Urinary bladder (tissue), 4 donors: Measurements from ENCODE around the gene MACF1. TPM values are rescaled to one million over a fixed set of nuclear protein-coding genes. Genes with fewer than 3 reads are reported as not detected.

Experiments used
- DNase-seq: peaks from one replicate; pipeline ENCODE4 v3.0.0-alpha.2; 2015; ENCODE audit errors: extremely low spot score
- H3K27ac ChIP-seq: one replicate; pipeline ENCODE4 v1.5.1; 2013; ENCODE audit warnings: low read depth, mild to moderate bottlenecking, moderate library complexity
- H3K36me3 ChIP-seq: one replicate; pipeline ENCODE4 v1.6.1; 2013; ENCODE audit warnings: mild to moderate bottlenecking, moderate library complexity; ENCODE audit not compliant: insufficient read depth
- H3K4me1 ChIP-seq: one replicate; pipeline ENCODE4 v1.6.1; 2013; ENCODE audit warnings: mild to moderate bottlenecking, moderate library complexity; ENCODE audit not compliant: insufficient read depth
- H3K4me3 ChIP-seq: one replicate; pipeline ENCODE4 v1.5.1; 2013; ENCODE audit warnings: low read depth, low read length
- WGBS: extraction: QIAGEN DNeasy Blood & Tissue Kit; methylation state at CpG from one replicate; pipeline ENCODE4 v1.1.7; 2013; 5-methylcytosine and 5-hydroxymethylcytosine counted together
- polyA plus RNA-seq: library from polyadenylated mRNA; stranded (reverse); fragments of 200-250 nt; gene quantifications from one replicate; pipeline ENCODE4 v1.2.3, GENCODE V29; 2013
- total RNA-seq: library from RNA; depleted of rRNA; stranded (reverse); fragments of >200 nt; gene quantifications from one replicate; pipeline ENCODE4 v1.2.3, GENCODE V29; 2014
- donor health status: healthy with polysubstance abuse.
- donor health status: healthy.

Gene MACF1
- total and polyA plus RNA-seq, 2 donors, result 93.0 to 476 TPM

DNA sequence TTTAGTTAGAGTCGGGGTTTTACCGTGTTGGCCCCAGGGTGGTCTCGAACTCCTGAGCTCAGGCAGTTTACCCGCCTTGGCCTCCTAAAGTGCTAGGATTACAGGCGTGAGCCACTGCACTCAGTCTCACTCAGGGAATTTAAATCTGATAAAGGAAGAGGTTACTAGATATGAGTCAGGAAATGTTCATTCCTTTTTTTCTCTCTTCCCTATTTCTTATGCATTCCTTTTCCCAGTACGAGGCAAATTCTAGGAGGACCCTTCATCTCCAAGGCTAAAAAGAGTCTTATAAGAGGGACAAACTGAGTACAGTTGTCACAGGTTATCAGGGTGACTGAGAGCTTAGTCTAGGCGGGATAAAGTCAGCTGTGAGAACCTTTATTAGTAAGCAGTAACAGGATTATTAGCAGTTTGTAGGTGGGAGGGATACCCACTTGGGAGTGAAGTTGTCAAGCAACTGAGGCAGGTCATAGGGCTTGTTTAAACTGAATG lies 9.1 kb downstream of the MACF1 start:
- Histone ChIP-seq H3K36me3 (no peaks in the 10 kb centered on the region), H3K4me3 (no peak overlapping the region), H3K27ac (no peak overlapping the region), H3K4me1 (no peaks in the 10 kb centered on the region)
- DNase-seq, result no peak
- WGBS, result 38% methylated on average over 7 of the region's 7 CpGs

DNA sequence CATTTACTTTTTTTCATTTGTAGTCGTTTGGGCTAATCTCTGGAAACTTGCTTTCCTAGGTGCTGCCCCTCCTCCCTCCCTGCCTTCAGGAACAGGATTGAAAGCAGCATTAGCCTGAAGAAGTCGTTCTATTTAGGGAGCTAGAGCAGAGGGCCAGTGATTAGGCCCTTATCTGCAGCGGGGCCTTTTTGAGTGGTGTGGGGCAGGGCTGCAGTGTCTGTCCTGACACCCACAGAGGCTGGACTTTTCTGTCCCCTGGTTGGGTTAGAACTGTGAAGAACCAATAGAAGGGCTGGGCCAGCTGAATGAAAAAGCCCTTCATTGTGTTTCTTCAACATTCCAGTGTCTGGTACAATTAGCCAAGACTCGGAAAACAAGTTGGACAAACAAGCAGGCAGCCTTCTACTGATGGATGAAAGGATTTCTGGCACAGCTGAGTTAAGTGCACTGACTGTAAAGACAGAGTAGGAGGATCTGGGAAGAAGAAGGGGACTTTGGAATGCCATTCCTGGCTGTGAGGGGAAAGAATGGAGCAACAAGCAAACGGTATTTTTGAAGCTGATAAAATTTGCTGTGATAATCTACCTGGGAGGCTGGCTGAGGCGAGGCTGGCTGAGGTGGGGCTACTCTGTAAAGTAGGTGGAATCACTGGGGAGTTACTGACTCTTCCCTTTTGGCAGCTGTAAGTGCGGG lies 9.7 kb downstream of the MACF1 start:
- Histone ChIP-seq H3K27ac (no peak overlapping the region), H3K4me3 (no peak overlapping the region), H3K4me1 (no peaks in the 10 kb centered on the region), H3K36me3 (no peaks in the 10 kb centered on the region)
- 23% methylated on average over 7 of the region's 7 CpGs for WGBS
- DNase-seq, result no peak

DNA sequence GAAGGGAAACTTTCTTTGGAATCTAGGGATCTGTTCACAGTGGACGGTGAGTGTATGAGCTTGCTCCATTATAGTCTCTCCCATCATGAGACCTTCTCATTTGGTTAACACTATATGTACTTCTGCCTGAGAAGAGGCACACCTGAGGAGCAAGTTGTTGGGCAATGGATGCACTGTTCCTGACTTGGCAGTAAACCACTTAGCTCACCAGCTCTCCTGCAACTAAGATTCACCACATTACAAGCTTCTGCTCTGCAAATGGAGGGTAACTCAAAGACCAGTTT lies 10.2 kb downstream of the MACF1 start:
- H3K4me1 ChIP-seq, result no peaks in the 10 kb centered on the region
- no peak overlapping the region for H3K4me3 ChIP-seq
- no peak for DNase-seq
- no peak overlapping the region for H3K27ac ChIP-seq
- no peaks in the 10 kb centered on the region for H3K36me3 ChIP-seq
- WGBS, result 9% methylated on average over 1 of the region's 1 CpG

DNA sequence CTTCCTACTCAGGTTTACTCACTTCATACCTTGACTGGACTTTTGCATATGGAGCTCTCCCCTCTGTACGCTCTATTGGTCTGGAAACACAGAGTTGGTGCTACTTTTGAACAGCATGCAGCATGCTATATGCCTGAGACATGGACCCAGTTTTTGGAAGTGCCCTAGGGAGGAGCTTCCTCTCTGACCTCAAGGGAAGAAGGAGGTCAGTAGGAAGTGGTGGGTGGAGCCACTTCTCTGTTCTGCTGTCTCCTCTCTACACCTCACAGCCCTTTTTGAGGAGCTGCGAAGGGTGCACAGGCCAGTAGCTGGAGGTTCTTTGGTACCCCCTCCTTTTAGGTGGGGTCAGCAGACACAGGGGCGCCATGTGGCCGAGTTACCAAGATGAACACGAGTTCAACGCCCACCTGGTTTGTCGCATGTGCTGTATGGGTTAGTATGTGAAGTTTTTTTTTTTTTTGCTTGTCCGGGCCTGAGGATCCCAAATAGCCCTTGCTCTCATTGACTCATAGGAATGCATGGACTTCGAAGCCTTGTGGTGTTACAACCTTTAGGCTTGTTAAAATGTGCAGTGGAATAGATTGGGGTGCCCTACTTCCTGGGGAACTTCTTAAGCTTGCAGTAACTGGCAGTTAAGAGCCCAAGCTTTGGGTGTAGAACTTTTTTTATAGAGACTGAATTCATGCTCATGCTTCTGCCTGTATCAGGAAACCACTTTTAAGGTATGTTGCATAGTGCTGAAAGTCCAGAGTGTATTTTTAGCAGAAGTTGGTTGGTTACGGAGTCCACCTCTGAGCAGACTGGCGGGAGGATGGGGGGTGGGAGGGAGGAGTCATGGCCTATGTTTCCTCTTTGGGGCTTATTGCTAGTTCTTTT lies 10.7 kb downstream of the MACF1 start:
- Histone ChIP-seq H3K36me3 (no peaks in the 10 kb centered on the region), H3K4me3 (no peak overlapping the region), H3K27ac (no peak overlapping the region), H3K4me1 (no peaks in the 10 kb centered on the region)
- 69% methylated on average over 11 of the region's 11 CpGs for WGBS
- DNase-seq, result no peak

DNA sequence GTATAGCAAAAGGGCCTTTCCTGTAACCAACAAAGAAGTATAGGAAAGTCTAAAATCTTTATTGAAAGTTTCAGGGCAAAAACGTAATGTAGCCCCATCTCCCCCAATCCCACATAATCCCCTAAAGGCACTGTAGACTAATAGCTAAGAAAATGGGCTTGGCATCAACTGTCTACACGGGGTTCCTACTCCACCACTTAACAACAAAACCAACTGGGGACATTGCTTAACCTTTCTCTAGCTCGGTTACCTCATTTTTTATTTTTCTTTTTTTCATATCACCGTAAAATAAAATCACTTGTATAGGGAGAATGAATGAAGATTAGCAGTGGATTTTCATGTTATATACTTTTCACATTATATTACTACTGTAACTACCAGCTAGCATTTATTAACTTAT lies 12.3 kb downstream of the MACF1 start:
- Histone ChIP-seq H3K36me3 (no peaks in the 10 kb centered on the region), H3K27ac (no peak overlapping the region), H3K4me1 (no peaks in the 10 kb centered on the region), H3K4me3 (no peak overlapping the region)
- WGBS, result 68% methylated on average over 4 of the region's 4 CpGs
- no peak for DNase-seq

DNA sequence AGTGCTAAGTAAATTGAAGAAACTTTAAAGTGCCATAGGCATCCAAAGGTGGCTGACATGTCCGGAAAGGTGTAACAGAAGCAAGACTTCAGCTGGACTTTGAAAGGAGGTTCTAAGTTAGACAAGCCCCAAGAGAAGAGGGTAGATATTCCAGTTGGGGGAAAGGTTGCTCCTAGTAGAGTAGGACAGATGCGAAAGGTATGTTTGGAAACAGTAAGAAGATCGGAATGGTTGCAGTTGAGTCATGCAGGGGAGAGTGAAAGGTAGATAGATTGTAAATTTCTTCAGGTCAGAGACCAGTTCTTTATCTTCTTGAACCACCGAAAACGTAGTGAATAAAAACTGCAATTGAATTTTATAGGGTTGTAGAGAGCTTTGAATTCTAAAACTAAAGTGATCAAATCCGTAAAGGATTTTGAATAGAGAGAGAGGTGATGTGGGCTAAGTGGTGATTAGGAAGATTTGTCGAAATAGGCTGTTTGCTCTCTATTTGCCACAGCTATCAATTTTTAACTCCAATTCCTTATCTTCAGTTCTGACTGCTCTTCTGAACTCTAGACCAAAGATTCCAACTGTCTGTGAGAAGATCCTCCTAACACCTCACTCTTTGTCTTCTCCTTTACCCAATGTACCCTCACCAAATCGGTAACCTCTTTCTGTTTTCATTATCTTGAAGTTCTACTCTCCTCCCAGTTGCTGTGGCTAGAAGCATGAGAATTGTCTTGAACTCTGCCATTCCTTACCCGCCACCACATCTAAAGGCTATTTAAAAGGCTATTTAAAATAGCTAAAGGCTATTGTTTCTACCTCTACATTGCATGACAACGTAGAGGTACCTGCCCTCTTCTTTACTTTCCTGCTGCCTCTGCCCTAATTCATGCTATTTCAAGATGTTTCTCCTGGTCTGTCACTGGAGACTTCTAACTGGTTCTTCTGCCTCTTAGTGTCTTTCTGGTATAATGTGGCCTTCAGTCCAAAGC lies 16.7 kb downstream of the MACF1 start:
- WGBS, result 86% methylated on average over 10 of the region's 10 CpGs
- Histone ChIP-seq H3K27ac (no peak overlapping the region), H3K36me3 (no peaks in the 10 kb centered on the region), H3K4me1 (no peaks in the 10 kb centered on the region), H3K4me3 (no peak overlapping the region)
- DNase-seq, result no peak

DNA sequence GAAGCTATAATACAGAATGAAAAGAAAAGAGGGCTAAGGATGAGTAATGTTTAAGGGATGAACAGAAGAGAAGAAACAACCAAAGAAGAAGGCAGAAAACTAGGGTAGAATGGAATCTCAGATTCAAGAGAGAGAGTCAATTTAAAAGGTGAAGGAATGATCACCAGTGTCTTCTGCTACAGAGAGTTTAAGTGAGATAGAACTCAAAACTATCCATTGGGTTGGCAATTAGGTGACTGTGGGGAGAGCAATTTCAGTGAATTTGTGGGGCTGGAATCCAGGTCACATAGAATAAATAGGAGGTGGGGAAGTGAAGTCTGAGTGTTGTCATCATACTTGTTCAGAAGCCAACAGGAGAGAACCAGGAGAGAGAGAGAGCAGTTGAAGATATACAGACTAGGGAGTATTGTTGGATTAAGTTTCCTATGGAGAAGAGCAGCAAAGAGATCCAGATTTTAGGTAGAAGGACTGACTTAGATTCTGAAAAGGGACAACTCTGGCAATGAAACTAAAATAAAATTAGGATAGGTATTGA lies 19.9 kb downstream of the MACF1 start:
- Histone ChIP-seq H3K4me3 (no peak overlapping the region), H3K27ac (no peak overlapping the region), H3K36me3 (no peaks in the 10 kb centered on the region), H3K4me1 (no peaks in the 10 kb centered on the region)
- DNase-seq, result no peak

DNA sequence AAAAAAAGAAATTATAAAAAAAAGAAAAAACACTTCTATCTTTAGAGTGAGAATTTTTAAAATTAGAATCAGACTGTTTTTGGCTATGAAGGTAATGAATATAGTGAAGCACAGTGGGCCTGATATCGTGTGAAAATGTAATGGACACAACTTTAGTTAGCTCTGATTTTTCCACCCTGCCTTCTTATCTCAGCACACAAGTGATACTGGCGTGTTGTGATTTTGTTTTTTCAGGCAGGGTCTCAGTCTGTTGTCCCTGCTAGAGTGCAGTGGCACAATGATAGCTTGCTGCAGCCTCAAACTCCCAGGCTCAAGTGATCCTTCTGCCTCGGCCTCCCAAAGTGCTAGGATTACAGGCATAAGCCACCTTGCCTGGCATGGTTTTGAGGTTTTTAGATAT lies 22.3 kb downstream of the MACF1 start:
- DNase-seq, result no peak
- H3K36me3 ChIP-seq, result no peaks in the 10 kb centered on the region
- H3K4me1 ChIP-seq, result no peaks in the 10 kb centered on the region
- WGBS, result 94% methylated on average over 3 of the region's 3 CpGs
- no peak overlapping the region for H3K4me3 ChIP-seq
- no peak overlapping the region for H3K27ac ChIP-seq

DNA sequence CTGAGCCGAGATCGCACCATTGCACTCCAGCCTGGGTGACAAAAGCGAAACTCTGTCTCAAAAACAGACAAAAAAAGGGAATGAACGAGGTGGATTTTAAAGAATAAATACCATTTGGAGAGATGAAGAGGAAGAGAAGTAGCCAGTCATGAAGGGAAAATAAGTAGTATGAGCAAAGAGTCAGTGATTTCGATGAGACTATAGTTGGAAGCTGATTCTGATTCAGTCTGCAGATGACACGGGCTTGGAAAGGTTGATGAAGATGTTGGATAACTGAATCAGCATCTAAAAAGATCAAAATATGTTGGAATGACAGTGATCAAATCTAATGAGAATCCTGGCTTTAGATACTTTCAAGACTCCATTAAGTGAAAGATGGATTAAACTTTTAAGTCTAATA lies 23.8 kb downstream of the MACF1 start:
- H3K27ac ChIP-seq, result no peak overlapping the region
- WGBS, result 96% methylated on average over 6 of the region's 6 CpGs
- H3K4me3 ChIP-seq, result no peak overlapping the region
- H3K4me1 ChIP-seq, result no peaks in the 10 kb centered on the region
- no peaks in the 10 kb centered on the region for H3K36me3 ChIP-seq
- DNase-seq, result no peak

DNA sequence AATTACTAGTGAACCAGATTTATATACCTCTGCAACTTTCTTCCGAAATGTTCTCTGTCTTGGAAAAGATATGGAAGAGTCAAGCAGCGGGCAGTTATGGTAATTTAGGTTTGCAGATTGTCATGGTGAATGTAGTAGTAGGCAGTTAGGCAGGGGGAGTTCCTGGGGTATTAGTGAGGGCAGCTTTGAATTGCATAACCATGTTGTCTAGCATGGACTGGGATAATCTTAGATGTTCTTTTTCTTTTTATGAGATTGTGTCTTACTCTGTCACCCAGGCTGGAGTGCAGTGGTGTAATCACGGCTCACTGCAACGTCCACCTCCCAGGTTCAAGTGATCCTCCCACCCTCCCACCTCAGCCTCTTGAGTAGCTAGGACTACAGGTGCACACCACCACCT lies 25.0 kb downstream of the MACF1 start:
- H3K36me3 ChIP-seq, result no peaks in the 10 kb centered on the region
- H3K27ac ChIP-seq, result no peak overlapping the region
- H3K4me3 ChIP-seq, result no peak overlapping the region
- 97% methylated on average over 4 of the region's 4 CpGs for WGBS
- H3K4me1 ChIP-seq, result no peaks in the 10 kb centered on the region
- no peak for DNase-seq

DNA sequence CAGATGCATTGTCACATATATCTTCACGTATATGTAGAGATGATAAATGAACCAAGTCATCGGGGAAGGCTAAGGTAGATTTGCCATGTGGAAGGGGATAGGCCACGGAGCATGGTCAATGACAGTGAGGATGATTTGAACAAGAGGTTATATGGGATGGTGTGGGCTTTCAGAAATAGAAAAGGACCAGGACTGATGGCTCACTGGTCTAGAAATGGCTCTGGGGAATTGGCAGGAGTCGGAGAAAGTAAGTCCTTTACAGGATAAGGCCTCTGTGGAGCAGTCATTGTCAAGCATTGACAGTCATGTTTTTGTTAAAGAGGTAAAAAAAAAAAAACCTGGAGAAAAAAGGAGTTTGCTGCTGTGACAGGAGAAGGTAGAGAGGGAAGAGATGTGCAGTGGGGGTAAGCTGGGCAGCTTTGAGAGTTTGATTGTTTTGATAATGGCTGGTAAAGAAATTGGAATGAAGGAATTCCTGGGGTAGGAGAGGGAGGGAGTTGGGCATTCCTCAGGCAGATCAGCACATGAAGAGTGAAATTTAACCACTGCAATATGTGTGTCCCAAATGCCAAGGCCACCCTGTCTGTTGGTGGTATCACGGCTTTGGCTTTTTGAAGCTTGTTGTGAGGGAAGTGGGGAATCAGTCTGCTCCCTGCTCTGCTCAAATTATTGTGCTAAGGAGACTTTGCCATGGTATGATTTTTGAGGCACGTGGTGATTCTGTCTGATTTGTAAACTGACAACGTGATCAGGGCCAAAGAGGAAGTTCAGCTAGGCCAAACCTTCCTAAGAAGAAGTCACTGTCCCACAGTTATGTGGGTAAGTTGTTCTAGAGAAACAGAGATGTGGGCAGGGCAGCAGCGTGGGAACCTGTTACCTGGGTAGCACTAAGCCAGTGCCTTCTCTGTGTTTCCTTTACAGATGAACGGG lies 26.0 kb downstream of the MACF1 start:
- 66% methylated on average over 9 of the region's 9 CpGs for WGBS
- no peak overlapping the region for H3K4me3 ChIP-seq
- no peaks in the 10 kb centered on the region for H3K36me3 ChIP-seq
- H3K27ac ChIP-seq, result no peak overlapping the region
- H3K4me1 ChIP-seq, result no peaks in the 10 kb centered on the region
- DNase-seq, result no peak

DNA sequence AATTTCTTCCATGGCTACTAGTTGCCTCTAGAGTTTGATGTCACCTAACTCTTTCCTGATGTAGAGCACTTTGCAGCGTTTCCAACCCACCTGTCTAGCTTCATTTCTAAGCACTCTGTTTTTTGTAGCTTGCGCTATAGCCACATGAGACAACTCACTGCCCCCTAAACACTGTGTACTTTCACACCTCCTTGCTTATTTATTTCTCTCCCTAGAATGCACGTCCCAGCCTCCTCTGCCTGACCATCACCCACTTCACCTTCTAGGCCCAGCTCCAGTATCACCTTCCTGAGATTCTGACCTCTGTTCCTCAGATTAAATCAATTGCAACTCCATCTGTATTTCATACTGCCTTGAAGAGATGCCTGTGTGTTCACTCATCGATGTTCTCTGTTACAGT lies 32.5 kb downstream of the MACF1 start:
- WGBS, result 86% methylated on average over 4 of the region's 4 CpGs
- Histone ChIP-seq H3K36me3 (no peaks in the 10 kb centered on the region), H3K4me3 (no peak overlapping the region), H3K27ac (no peak overlapping the region), H3K4me1 (no peaks in the 10 kb centered on the region)
- no peak for DNase-seq
